HT1080 (cell line): ENCODE measurements around the gene LRCH3. TPM values are rescaled to one million over a fixed set of nuclear protein-coding genes. Genes with fewer than 3 reads are reported as not detected.
A peak's percentile ranks its signal among the peaks of the same experiment; 100 is the strongest.

Source experiments
- DNase-seq: peaks from one replicate; pipeline ENCODE4 v3.0.0-alpha.2; 2015; ENCODE audit warnings: low read depth
- total RNA-seq: library from RNA; depleted of rRNA; stranded (reverse); fragments of >200 nt; shearing (Covaris generic); gene quantifications from 2 replicates; pipeline ENCODE4 v1.2.3, GENCODE V29; 2014

LRCH3 gene
- total RNA-seq, 1 experiment from 2014 or later = 48.6 TPM

DNA sequence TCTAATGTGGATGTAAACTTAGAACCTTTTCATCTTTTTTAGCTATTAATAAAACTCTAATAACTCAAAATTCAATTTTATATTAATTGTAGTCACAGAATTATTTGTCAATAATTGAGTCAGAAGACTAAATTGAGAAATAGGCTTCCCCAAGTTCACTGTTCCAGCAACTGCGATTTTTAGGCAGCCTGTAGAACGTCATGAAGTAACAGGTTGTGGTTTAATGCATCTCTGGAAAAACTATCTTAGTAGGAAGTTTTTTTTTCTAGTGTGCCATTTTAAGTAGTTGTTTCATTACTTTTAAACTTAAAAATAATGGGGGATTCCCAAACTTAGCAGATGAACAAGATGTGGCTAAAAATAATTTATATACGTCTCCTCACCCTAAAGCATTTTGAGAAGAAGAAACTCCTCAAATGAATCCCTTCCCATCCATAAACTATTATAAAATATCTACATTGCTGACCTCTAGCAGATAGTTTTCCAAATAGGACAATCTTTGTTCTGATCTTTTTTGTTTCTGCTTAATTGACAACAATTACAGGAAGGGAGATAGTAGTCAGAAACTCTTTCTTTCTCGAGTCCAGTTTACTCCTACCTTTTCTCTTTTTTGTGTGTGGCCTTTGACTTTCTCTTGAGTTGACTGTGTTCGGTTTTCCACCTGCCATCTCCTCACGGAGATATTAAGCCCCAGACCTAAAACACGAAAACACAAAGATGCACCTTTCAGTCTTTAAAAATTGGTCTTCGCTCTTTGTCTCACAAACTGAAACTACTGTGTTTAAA lies 43.1 kb downstream of the LRCH3 start:
- DNase-seq = no peak

DNA sequence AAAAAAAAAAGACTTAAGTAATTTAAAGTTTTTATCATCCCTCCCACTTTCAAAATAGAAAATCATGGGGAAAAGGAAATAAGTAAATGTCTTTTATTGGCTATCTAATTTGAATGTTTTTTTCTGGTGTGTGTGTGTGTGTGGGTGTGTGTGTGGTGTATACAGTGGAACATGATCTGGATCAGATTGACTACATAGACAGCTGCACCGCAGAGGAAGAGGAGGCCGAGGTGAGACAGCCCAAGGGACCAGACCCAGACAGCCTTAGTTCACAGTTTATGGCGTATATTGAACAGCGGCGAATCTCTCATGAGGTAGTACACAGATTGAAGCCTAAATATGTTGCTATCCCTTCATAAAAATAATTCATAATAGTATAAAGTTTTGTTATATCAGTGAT lies 44.5 kb downstream of the LRCH3 start:
- DNase-seq = no peak

DNA sequence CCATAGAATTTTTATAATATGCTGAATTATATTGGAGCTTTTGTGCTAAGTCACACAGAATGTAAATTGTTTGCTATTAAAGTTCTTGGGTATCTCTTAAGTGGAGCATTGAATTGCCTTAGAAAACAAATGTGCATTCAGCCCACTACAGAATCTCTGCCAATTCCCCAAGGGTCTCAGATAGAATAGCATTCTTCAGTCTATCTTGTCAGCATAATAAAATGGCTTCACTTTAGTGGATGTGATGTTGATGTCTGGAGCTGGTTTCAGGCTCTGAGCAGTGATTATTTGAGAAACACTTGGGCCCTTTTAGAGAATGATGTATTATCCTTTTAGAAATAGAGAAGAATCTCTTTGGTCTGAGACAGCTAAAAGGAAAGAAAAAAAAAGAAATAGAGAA lies 45.2 kb downstream of the LRCH3 start:
- no peak for DNase-seq

DNA sequence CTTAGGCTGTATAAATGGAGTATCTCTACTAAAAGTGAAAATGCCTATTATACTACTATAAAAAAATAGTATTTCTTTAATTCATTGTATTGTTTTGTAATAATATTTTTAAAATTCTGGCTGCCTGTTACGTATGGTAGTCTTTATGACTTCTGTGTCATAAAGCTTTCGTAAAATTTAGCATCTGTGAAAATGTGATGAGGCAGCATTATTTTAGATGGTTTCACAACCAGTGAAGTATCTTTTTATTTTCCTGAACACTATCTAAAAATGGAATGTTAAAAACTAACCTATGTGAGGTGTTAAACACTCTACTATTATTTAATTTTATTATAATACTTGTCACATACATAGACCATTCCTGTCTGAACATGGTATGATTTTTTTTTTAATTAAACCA lies 46.2 kb downstream of the LRCH3 start:
- DNase-seq = no peak

- DNase-seq = no peak
Observed at GRCh38 chr3:197841789-197842188, 50.7 kb downstream of the LRCH3 start.

DNA sequence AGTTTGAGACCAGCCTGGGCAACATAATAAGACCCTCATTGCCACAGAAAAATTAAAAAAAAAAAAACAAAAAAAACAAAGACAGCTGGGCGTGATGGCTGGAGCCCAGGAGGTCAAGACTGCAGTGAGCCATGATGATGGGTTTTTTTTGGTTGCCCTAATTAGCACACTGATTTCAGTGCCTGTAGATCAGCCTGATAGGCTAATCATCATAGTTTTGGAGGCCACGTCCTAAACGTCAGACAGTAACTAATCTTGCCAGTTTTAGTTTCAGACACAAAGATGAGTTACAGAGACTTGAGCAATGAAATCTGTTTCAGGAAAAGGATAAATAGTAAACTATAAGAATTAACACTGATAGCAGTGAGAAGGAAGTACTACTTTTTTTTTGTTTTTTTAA lies 55.4 kb downstream of the LRCH3 start:
- DNase-seq = no peak

DNA sequence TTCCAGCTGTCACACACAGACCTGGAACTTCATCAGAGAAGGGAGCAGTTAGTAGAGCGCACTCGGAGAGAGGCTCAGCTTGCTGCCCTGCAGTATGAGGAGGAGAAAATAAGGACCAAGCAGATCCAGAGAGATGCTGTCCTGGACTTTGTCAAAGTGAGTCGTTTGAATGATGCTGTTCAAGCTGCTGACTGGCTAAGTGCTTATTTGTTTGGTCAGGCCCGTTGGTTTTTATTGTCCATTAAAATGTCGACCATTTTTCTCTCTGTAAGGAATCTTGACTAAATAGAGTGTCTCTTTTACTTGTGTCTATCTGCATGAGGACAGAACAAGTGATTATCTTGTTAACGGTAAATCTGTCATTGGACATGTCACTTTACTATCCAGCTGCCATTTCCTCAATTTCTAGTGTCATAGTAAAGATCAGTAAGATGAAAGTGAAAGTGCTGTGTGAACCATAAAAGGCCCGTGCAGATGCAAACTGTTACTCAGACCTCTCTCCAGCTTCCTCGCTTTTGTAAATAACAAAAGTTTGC lies 56.9 kb downstream of the LRCH3 start:
- no peak for DNase-seq

DNA sequence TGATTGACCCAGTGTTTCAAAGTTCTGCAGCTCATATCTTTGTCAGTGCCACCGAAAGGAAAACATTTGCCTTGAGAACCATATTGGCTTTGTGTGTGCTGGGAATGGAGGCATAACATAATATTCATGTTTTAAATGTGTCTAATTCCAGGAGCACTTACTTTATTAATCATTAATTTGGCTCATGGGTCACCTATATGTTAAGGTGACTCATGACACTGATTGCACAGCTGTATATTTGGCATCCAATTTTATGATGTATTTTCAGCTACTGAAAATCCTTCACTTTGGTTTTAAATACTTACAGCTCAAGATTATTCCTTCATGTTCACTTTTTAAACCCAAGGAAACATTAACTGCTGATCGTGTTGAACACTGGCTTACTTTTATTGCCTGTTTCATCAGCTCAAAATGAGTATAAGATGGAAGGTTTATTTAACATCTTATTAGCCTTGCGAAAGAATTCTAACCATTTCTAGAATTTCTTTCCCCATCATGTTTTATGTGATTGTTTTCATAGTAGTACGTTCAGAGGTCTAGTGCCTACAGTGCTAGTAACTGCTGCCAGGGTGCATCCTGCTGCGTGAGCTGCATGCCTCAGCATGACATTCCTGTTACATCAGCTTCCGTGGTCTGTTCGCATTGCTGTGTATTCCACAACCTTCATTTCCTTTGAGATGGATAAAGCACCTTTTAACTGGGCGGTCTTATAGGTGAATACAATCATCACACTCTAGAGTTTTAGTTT lies 63.7 kb downstream of the LRCH3 start:
- DNase-seq = peak; percentile 85

DNA sequence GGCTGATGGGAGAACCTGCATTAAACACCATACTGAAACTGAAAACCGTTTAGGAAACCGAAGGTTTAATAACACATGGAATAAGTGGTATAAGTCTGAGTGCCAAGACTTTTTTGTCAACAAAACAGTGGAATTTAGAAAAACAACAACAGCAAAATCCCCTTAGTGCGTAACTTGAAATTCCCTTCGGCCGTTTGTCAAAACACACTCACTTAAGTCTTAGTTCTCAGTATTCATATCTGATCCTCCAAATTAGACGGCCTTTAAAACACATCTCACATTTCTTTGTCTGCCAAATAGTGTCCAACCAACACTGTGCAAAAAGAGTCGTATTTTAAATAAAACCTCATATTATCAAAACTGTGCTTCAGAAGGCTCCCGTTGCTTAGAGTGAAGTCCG lies 64.5 kb downstream of the LRCH3 start:
- DNase-seq = no peak

DNA sequence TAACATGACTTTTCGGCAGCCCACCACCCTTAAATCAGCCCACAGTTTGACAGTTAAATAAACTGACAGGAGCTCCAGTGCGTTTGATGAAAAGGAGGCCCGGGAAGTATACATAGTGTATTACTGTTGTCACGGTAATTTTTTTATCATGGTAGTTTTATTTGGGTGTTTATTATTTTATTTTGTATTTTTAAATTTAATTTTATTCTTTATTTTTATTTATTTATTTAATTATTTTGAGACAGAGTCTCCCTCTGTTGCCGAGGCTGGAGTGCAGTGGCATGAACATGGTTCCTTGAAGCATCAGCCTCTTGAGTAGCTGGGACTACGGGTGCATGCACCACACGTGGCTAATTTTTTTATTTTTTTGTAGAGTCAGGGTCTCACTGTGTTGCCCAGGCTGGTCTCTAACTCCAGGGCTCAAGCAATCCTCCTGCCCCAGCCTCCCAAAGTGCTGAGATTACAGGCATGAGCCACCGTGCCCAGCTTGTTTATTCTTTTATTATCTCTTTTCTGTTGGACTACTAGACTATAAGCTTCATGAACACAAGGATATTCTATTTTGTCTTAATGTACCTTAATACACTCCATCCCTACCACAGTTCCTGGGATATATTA lies 65.3 kb downstream of the LRCH3 start:
- no peak for DNase-seq

- DNase-seq = no peak
Observed at GRCh38 chr3:197858133-197858532, 67.1 kb downstream of the LRCH3 start.

DNA sequence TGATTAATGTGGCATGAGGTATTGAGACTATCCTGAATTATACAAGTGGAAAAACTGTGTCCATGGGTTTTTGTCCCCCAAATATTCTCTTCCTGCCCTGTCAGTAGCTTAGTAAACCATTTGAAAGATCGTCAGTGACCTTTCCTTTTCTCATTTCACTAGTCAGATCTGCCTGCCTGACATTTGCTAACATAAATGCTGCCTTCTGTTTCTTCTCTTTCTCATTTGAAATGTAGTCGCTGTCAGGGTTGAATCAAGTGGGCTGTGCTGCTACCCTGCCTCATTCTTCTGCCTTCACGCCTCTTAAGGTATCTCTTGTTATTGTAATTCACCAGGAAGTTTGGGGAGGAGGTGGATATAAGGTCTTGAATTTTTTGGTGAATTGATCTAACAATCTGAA lies 67.5 kb downstream of the LRCH3 start:
- no peak for DNase-seq

DNA sequence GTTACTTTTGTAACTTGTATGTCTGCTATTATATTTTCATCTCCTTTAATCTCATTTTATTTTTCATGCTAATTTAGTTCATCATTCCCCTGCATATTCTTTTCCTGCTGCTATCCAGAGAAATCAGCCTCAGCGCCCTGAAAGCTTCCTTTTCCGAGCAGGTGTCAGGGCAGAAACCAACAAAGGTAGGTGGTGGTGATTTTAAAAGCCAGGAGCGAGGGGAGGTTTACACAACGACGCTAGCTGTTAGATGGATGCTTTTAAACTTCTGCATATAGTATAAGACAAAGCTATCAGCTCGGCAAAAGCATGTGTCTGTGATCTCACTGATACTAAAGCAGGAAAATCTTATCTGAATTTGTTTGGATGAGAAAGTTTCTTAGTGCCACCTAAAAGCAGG lies 75.0 kb downstream of the LRCH3 start:
- no peak for DNase-seq

GRCh38 chr3:197873329-197873728 lies 82.3 kb downstream of the LRCH3 start:
- DNase-seq = no peak

DNA sequence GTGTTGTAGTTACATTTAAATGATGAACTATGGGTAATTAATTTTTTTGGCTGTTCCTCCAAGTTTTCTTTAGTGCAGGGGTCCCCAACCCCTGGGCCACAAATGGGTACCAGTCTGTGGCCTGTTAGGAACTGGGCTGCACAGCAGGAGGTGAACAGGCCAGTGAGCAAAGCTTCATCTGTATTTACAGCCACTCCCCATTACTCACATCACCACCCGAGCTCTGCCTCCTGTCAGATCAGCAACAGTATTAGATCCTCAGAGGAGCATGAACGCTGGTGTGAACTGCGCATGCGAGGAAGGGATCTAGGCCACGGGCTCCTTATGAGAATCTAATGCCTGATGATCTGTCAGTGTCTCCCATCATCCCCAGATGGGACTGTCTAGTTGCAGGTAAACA lies 83.0 kb downstream of the LRCH3 start:
- DNase-seq = peak; percentile 13

DNA sequence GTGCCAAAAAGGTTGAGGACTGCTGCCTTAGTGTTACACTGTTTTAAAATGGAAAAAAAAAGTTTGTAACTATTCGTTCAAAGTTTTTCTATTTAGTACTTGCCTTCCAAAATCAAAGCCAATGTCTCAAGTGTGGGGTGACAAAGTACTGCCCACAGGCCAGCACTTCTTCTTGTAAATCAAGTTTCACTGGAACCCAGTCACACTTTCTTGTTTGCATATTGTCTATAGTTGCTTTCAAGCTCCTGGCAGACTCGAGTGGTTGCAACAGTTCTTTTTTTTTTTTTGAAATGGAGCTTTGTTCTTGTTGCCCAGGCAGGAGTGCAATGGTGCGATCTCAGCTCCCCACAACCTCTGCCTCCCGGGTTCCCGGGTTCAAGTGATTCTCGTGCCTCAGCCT lies 83.6 kb downstream of the LRCH3 start:
- no peak for DNase-seq

DNA sequence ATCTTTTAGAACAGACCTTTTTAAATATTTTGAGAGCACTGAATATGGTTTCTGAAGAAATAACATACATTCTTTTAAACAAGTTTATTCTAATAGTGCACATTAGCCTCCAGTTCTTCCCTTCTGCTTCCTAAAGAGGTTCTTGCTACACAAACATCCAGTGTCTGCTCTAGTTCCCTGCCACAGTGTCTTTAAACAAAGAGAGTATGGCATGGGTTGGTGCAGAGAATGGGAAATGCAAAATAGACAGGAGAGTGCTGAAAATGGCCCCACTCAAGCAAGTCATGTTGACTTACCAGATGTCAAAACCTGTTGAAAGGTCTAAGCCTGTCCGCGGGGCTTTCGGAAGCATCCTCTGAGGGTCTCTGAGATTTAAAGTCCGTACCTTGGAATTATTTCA lies 86.8 kb downstream of the LRCH3 start:
- no peak for DNase-seq

DNA sequence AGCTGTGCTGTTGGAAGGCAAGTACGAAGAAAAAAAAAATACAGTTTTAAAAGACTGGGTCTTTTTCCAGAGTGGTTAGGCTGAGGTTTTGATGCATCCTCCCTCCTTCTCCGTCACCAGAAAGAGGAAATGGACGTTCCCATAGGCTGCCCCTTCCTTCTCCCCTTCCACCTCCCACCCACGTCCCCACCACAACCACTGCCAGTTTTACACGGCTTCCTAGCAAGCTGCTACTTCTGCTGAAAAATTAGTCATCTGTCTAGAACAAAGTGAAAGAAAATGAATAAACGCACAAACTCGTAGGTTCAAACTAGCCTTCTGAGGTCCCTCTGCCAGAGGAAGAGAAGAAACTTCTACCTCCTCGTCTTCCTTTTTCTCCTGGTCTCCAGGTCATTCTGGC lies 87.4 kb downstream of the LRCH3 start:
- DNase-seq = no peak

- no peak for DNase-seq
Observed at GRCh38 chr3:197880491-197881269, 89.6 kb downstream of the LRCH3 start.

DNA sequence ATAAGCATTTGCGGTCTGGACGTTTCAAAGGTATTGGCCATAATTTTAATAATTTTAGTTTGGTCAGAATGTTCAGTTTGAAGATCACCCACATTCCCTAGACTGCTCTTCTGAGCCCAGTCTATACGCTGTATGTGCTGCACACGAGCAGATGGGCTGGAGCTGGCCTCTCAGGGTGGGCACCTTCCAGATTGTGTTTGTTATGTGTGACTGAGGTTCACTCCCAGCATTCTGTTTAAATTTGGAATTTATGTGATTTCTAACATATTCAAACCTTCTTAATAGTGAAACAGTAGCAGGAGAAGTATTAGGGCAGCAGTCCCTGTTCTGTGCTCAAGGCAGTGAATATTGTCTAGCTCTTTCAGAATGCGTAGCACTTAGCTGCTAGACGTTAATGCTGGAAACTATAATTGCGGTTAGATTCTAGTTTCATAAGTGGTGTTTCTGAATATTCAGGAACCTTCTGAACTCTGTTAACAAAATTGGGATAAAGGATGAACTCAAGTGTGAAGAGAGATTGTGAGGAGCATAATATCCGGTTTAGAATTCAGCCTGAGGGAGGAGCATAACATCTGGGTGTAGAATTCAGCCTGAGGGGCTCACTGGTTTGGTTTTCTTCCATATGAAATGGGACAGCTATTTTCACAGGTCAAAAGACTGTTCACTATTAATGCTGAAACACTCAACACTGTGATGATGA lies 90.4 kb downstream of the LRCH3 start:
- no peak for DNase-seq

- no peak for DNase-seq
Observed at GRCh38 chr3:197881970-197882338, 90.9 kb downstream of the LRCH3 start.
